ENCODE results near the gene IKBKE. TPM values are rescaled to one million over a fixed set of nuclear protein-coding genes. Genes with fewer than 3 reads are reported as not detected.
A peak's percentile ranks its signal among the peaks of the same experiment; 100 is the strongest.

The IKBKE gene
- total RNA-seq, 1 experiment from 2014 or later = 5.1 TPM

- TF ChIP-seq SRF (IDR thresholded peaks at IDR 0.05; ENCODE audit: low read depth) (no peak), ZNF274 (IDR thresholded peaks at IDR 0.05; ENCODE audit: low read depth, low read length) (no peak), SP1 (IDR thresholded peaks at IDR 0.05; ENCODE audit: low read depth) (peak; percentile 46), RAD21 (IDR thresholded peaks at IDR 0.05; ENCODE audit: low read depth) (no peak), SIN3A (IDR thresholded peaks at IDR 0.05; ENCODE audit: low read depth) (no peak), JUND (IDR thresholded peaks at IDR 0.05) (no peak), MAX (IDR thresholded peaks at IDR 0.05) (peak; percentile 77)
Measured at GRCh38 chr1:206469933-206470691, at the start of gene IKBKE (continued).

GRCh38 chr1:206421616-206422340 lies 48.5 kb upstream of the IKBKE start:
- ATAC-seq = no peak
- no TSS peak for BruUV-seq (replicated peaks)
- DNase-seq (ENCODE audit: low read depth, low spot score) = no peak
- Histone ChIP-seq H3K79me2 (ENCODE audit: insufficient read depth, low read length) (no peaks in the 10 kb centered on the region), H3K9me3 (ENCODE audit: control insufficient read depth in 1 of 2, insufficient read depth in 1 of 2, low read depth in 1 of 2, low read length in 2 of 2) (no peaks in the 10 kb centered on the region), H3K4me1 (ENCODE audit: control insufficient read depth in 1 of 2, insufficient read depth in 2 of 2, low read length in 2 of 2) (peaks cover 6 to 21% of the 10 kb centered on the region in 2 experiments; a peak in 3 of 4 replicates), H3K27me3 (ENCODE audit: insufficient read depth, low read length) (no peaks in the 10 kb centered on the region), H3K9me2 (ENCODE audit: insufficient read depth) (no peaks in the 10 kb centered on the region), H4K20me1 (ENCODE audit: insufficient read depth) (no peaks in the 10 kb centered on the region), H3K4me3 (replicated peaks in 1 of 2; ENCODE audit: low read depth in 1 of 2, low read length in 2 of 2) (no peak overlapping the region), H3K9ac (ENCODE audit: low read length) (no peak overlapping the region), H3K36me3 (ENCODE audit: control insufficient read depth in 1 of 2, insufficient read depth in 2 of 2, low read length in 2 of 2) (peaks cover 0 to 2% of the 10 kb centered on the region in 2 experiments; a peak in 1 of 4 replicates), H3K27ac (ENCODE audit: low read depth, low read length) (no peak overlapping the region), H2AFZ (ENCODE audit: low read depth, low read length, poor library complexity, severe bottlenecking) (no peak overlapping the region), H3K4me2 (ENCODE audit: low read length) (no peak overlapping the region)
- ChIA-PET RAD21 (ENCODE audit: low non-redundant PET in 1 of 2, low total read pairs in 2 of 2, uncharacterized antibody in 2 of 2, unreplicated experiment in 2 of 2) (no interaction called here), POLR2A (no interaction called here), CTCF (no interaction called here)
- intact Hi-C loops (cut with micrococcal nuclease) = no loop called here
- TF ChIP-seq ELF1 (IDR thresholded peaks at IDR 0.05; ENCODE audit: borderline replicate concordance, low read depth) (no peak), YY1 (IDR thresholded peaks at IDR 0.05; ENCODE audit: extremely low read depth, insufficient replicate concordance, low read depth, low read length) (no peak), SP1 (IDR thresholded peaks at IDR 0.05; ENCODE audit: low read depth) (no peak), MAX (IDR thresholded peaks at IDR 0.05) (no peak), ZNF274 (IDR thresholded peaks at IDR 0.05; ENCODE audit: low read depth, low read length) (no peak), EZH2phosphoT487 (IDR thresholded peaks at IDR 0.05; ENCODE audit: borderline replicate concordance) (no peak), SRF (IDR thresholded peaks at IDR 0.05; ENCODE audit: low read depth) (no peak), CBX3 (IDR thresholded peaks at IDR 0.05; ENCODE audit: low read depth) (no peak), REST (IDR thresholded peaks at IDR 0.05; ENCODE audit: low read depth) (no peak), TCF7L2 (IDR thresholded peaks at IDR 0.05; ENCODE audit: borderline replicate concordance, extremely low read depth, insufficient read depth, insufficient read length) (no peak), POLR2AphosphoS5 (IDR thresholded peaks at IDR 0.05; ENCODE audit: low read depth, low read length) (no peak), FOSL1 (IDR thresholded peaks at IDR 0.05; ENCODE audit: low read depth) (no peak), ZBTB33 (IDR thresholded peaks at IDR 0.05; ENCODE audit: extremely low read depth, insufficient replicate concordance, low read length) (no peak), RAD21 (IDR thresholded peaks at IDR 0.05; ENCODE audit: low read depth) (no peak), CEBPB (IDR thresholded peaks at IDR 0.05; ENCODE audit: low read depth) (no peak), ZFX (IDR thresholded peaks at IDR 0.05) (no peak)
